Smooth muscle cell of the pulmonary artery (primary cell): ENCODE measurements around the gene TNP1. TPM values are rescaled to one million over a fixed set of nuclear protein-coding genes. Genes with fewer than 3 reads are reported as not detected.

Source experiments
- total RNA-seq: library from RNA; depleted of rRNA; stranded (reverse); fragments of >200 nt; gene quantifications from 2 replicates; pipeline ENCODE4 v1.2.3, GENCODE V29; 2014

TNP1 gene, protein sequence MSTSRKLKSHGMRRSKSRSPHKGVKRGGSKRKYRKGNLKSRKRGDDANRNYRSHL
- not detected in 2 replicates for total RNA-seq

DNA sequence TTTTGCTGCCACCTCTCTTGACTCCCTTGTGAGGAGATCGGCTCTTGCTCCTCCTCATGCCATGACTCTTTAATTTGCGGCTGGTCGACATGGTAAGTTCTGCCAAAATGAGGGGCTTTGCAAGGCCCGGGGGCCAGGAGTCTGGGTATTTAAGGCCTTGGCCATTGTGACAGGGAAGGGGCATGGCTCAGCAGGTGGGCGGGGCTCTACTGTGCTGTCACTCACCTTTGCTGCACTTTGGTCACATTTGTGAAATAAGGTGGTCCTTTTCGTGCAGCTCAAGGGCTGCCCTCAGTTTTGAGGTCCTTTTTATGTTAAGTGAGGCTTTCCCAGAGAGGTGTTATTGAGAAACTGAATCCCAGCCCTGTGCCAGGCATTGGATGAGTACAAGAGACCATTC lies at the start of gene TNP1:
TNP1 (minus strand) TSS at position 121 of the 400 bp plus-strand sequence; CDS start at position 91, 30 bp downstream.

Other genes with a start within 250 kb of the TNP1 start
- 705 and 731 TPM in 2 replicates for gene IGFBP2, start 226.6 kb downstream of the TNP1 start, total RNA-seq
- 1,272 and 1,451 TPM in 2 replicates for gene IGFBP5, start 164.5 kb downstream of the TNP1 start, total RNA-seq